HL-60 (cell line): ENCODE data around the gene LRCH4.

ENCODE experiments used
- DNase-seq, 2 experiments: peaks; one replicate each; pipeline ENCODE4 v3.0.0-alpha.2; 2010 to 2020; ENCODE audit warnings: low read depth in 1 of 2, low spot score in 1 of 2
- H3K27ac ChIP-seq: fragments of 250-450 bp; sonication (Bioruptor Pico); replicated peaks from 2 replicates; pipeline ENCODE4 v1.5.1; 2020; ENCODE audit warnings: mild to moderate bottlenecking, moderate library complexity
- H3K27me3 ChIP-seq: fragments of 250-450 bp; sonication (Bioruptor Pico); 2 replicates; pipeline ENCODE4 v1.5.1; 2021; ENCODE audit warnings: mild to moderate bottlenecking, moderate library complexity; ENCODE audit not compliant: insufficient read depth, poor library complexity, severe bottlenecking
- H3K4me3 ChIP-seq: replicated peaks from 2 replicates; pipeline ENCODE4 v1.5.1; 2011; ENCODE audit warnings: mild to moderate bottlenecking, control low read depth, low read length; ENCODE audit not compliant: insufficient read depth
- CTCF ChIP-seq: IDR thresholded peaks from one replicate; pipeline ENCODE4 v1.5.1; 2011; ENCODE audit warnings: low read length, control low read depth, inconsistent platforms; ENCODE audit not compliant: insufficient read depth
- GABPA ChIP-seq: IDR thresholded peaks from 2 replicates; pipeline ENCODE4 v1.6.1; 2012; ENCODE audit warnings: low read depth
- POLR2AphosphoS5 ChIP-seq: IDR thresholded peaks from 2 replicates; pipeline ENCODE4 v1.6.1; 2012; ENCODE audit warnings: low read depth
- REST ChIP-seq: IDR thresholded peaks from 2 replicates; pipeline ENCODE4 v1.6.1; 2012; ENCODE audit warnings: low read depth; ENCODE audit not compliant: insufficient replicate concordance
- SPI1 ChIP-seq: IDR thresholded peaks from 2 replicates; pipeline ENCODE4 v1.6.1; 2012; ENCODE audit warnings: low read depth, mild to moderate bottlenecking, borderline replicate concordance

LRCH4 gene

GRCh38 chr7:100604028-100604975 lies 18.4 kb upstream of the LRCH4 start:
- TF ChIP-seq POLR2AphosphoS5 (no peak), SPI1 (peak; percentile 60; the same call in 1 of the 2 replicates), REST (peak; percentile 15), CTCF (no peak), GABPA (no peak)
- H3K4me3 ChIP-seq: peak overlapping the region; percentile 66
- H3K27ac ChIP-seq: peak overlapping the region; percentile 46
- H3K27me3 ChIP-seq: no peaks in the 10 kb centered on the region
- peak; percentile 58 to 78 for DNase-seq

GRCh38 chr7:100603726-100604027 lies 17.7 kb upstream of the LRCH4 start:
- no peak for DNase-seq
- TF ChIP-seq GABPA: no peak
- TF ChIP-seq SPI1: no peak
- TF ChIP-seq REST: no peak
- no peak for TF ChIP-seq CTCF
- no peak for TF ChIP-seq POLR2AphosphoS5
- Histone ChIP-seq H3K27ac (no peak overlapping the region), H3K27me3 (no peaks in the 10 kb centered on the region), H3K4me3 (peak overlapping the region; percentile 66)

- TF ChIP-seq GABPA: no peak
- no peak for TF ChIP-seq POLR2AphosphoS5
- no peak for TF ChIP-seq CTCF
- no peak for TF ChIP-seq SPI1
- TF ChIP-seq REST: no peak
- H3K27me3 ChIP-seq: no peaks in the 10 kb centered on the region
- DNase-seq: no peak
- H3K27ac ChIP-seq: no peak overlapping the region
- no peak overlapping the region for H3K4me3 ChIP-seq
Measured at GRCh38 chr7:100602889-100603725, 17.2 kb upstream of the LRCH4 start.
